Liver (tissue), 9 donors: ENCODE data around the gene CDH6. TPM values are rescaled to one million over a fixed set of nuclear protein-coding genes. Genes with fewer than 3 reads are reported as not detected.

Source experiments
- DNase-seq: peaks from one replicate; pipeline ENCODE4 v3.0.0-alpha.2; 2017; ENCODE audit warnings: low spot score
- H3K27ac ChIP-seq, 2 donors: one replicate each; pipeline ENCODE4 v1.7.0; 2013; ENCODE audit warnings: inconsistent platforms in 2 of 2, low read length in 2 of 2, control low read depth in 1 of 2, low read depth in 1 of 2, mild to moderate bottlenecking in 1 of 2
- H3K27me3 ChIP-seq, 4 donors: one replicate each; pipeline versions ENCODE4 v1.6.1 to v1.7.0; 2013; ENCODE audit warnings: low read length in 3 of 4, inconsistent platforms in 1 of 4, mild to moderate bottlenecking in 1 of 4, moderate library complexity in 1 of 4; ENCODE audit not compliant: control insufficient read depth in 4 of 4, insufficient read depth in 4 of 4
- H3K36me3 ChIP-seq, 4 donors: one replicate each; pipeline versions ENCODE4 v1.6.1 to v1.7.0; 2013; ENCODE audit warnings: low read length in 3 of 4, mild to moderate bottlenecking in 3 of 4, low read depth in 1 of 4, moderate library complexity in 1 of 4; ENCODE audit not compliant: control insufficient read depth in 4 of 4, insufficient read depth in 3 of 4
- H3K4me1 ChIP-seq, 4 donors: one replicate each; pipeline versions ENCODE4 v1.6.1 to v1.7.0; 2013; ENCODE audit warnings: low read length in 3 of 4, mild to moderate bottlenecking in 3 of 4, moderate library complexity in 1 of 4; ENCODE audit not compliant: control insufficient read depth in 4 of 4, insufficient read depth in 4 of 4
- H3K4me3 ChIP-seq, 3 donors: one replicate each; pipeline versions ENCODE4 v1.6.1 to v1.7.0; 2013; ENCODE audit warnings: low read length in 3 of 3, control low read depth in 1 of 3, low read depth in 1 of 3, mild to moderate bottlenecking in 1 of 3
- H3K9ac ChIP-seq, 2 donors: one replicate each; pipeline ENCODE4 v1.7.0; 2013; ENCODE audit warnings: low read length in 2 of 2, mild to moderate bottlenecking in 2 of 2, moderate library complexity in 2 of 2, control low read depth in 1 of 2, low read depth in 1 of 2
- H3K9me3 ChIP-seq, 4 donors: one replicate each; pipeline versions ENCODE4 v1.6.1 to v1.7.0; 2013; ENCODE audit warnings: low read length in 3 of 4; ENCODE audit not compliant: control insufficient read depth in 4 of 4
- ATF3 ChIP-seq: IDR thresholded peaks from 2 replicates; pipeline ENCODE4 v1.6.1; 2016; ENCODE audit warnings: antibody characterized with exemption
- CTCF ChIP-seq: fragments of 150-350 bp; IDR thresholded peaks from 2 replicates; pipeline ENCODE4 v1.5.1; 2017; ENCODE audit warnings: improper control_type of control experiment, low read depth, low read length; ENCODE audit not compliant: missing input control
- EGR1 ChIP-seq, 2 donors: IDR thresholded peaks; 2 replicates each; pipeline ENCODE4 v1.6.1; 2016 to 2018; ENCODE audit warnings: antibody characterized with exemption in 2 of 2, low read depth in 2 of 2
- FOXA1 ChIP-seq: IDR thresholded peaks from 2 replicates; pipeline ENCODE4 v1.6.1; 2016; ENCODE audit warnings: antibody characterized with exemption
- FOXA2 ChIP-seq: IDR thresholded peaks from 2 replicates; pipeline ENCODE4 v1.6.1; 2016; ENCODE audit warnings: antibody characterized with exemption
- GABPA ChIP-seq, 2 donors: IDR thresholded peaks in 1 of 2; conservative IDR thresholded peaks in 1 of 2; 2 replicates each; pipeline ENCODE4 v1.6.1; 2016; ENCODE audit warnings: antibody characterized with exemption in 2 of 2, mild to moderate bottlenecking in 1 of 2, moderate library complexity in 1 of 2
- HNF4A ChIP-seq, 2 donors: conservative IDR thresholded peaks; 2 replicates each; pipeline ENCODE4 v1.6.1; 2016; ENCODE audit warnings: antibody characterized with exemption in 2 of 2, mild to moderate bottlenecking in 2 of 2
- HNF4G ChIP-seq: IDR thresholded peaks from 2 replicates; pipeline ENCODE4 v1.6.1; 2016; ENCODE audit warnings: antibody characterized with exemption
- JUND ChIP-seq, 2 donors: IDR thresholded peaks; 2 replicates each; pipeline ENCODE4 v1.6.1; 2016; ENCODE audit warnings: antibody characterized with exemption in 2 of 2
- MAX ChIP-seq: IDR thresholded peaks from 2 replicates; pipeline ENCODE4 v1.6.1; 2016; ENCODE audit warnings: antibody characterized with exemption
- NR2F2 ChIP-seq: IDR thresholded peaks from 2 replicates; pipeline ENCODE4 v1.6.1; 2016; ENCODE audit warnings: antibody characterized with exemption
- RAD21 ChIP-seq, 2 donors: IDR thresholded peaks; 2 replicates each; pipeline ENCODE4 v1.6.1; 2016; ENCODE audit warnings: antibody characterized with exemption in 2 of 2, mild to moderate bottlenecking in 2 of 2
- REST ChIP-seq: IDR thresholded peaks from 2 replicates; pipeline ENCODE4 v1.6.1; 2016; ENCODE audit warnings: antibody characterized with exemption, mild to moderate bottlenecking
- RXRA ChIP-seq, 2 donors: IDR thresholded peaks; 2 replicates each; pipeline ENCODE4 v1.6.1; 2017 to 2018; ENCODE audit warnings: antibody characterized with exemption in 2 of 2, mild to moderate bottlenecking in 1 of 2
- SP1 ChIP-seq: IDR thresholded peaks from 2 replicates; pipeline ENCODE4 v1.6.1; 2018; ENCODE audit warnings: antibody characterized with exemption, mild to moderate bottlenecking
- TAF1 ChIP-seq: conservative IDR thresholded peaks from 2 replicates; pipeline ENCODE4 v1.6.1; 2016; ENCODE audit warnings: antibody characterized with exemption, mild to moderate bottlenecking
- YY1 ChIP-seq: IDR thresholded peaks from 2 replicates; pipeline ENCODE4 v1.6.1; 2016; ENCODE audit warnings: antibody characterized with exemption, mild to moderate bottlenecking
- ZBTB33 ChIP-seq: IDR thresholded peaks from 2 replicates; pipeline ENCODE4 v1.6.1; 2016; ENCODE audit warnings: antibody characterized with exemption
- WGBS: extraction: QIAGEN DNeasy Blood & Tissue Kit; methylation state at CpG from one replicate; pipeline ENCODE4 v1.1.7; 2013; 5-methylcytosine and 5-hydroxymethylcytosine counted together
- polyA plus RNA-seq, 2 donors: library from polyadenylated mRNA; stranded (reverse) in 1 of 2; unstranded in 1 of 2; fragments of 200-250 nt in 1 of 2; fragments of >200 nt in 1 of 2; fragmentation: Nextera tagmentation in 1 of 2; extraction: Ambion mirVana in 1 of 2; gene quantifications; one replicate each; pipeline versions ENCODE4 v1.2.1 to v1.2.3, GENCODE V29; 2013 to 2015
- total RNA-seq, 2 donors: library from RNA; depleted of rRNA; stranded (reverse); fragments of >200 nt; gene quantifications; one replicate each; pipeline ENCODE4 v1.2.3, GENCODE V29; 2014
- donor health status: healthy.
- donor health status: healthy.
- donor health status: healthy.
- donor health status: healthy.
- donor health status: healthy.

The CDH6 gene
- total and polyA plus RNA-seq, 4 donors, result 0.18 to 3.7 (median 0.84) TPM

GRCh38 chr5:31303688-31304087 lies 110.2 kb downstream of the CDH6 start:
- 85% methylated on average over 5 of the region's 5 CpGs for WGBS
- TF ChIP-seq JUND (IDR thresholded peaks at IDR 0.05), result no peak
- TF ChIP-seq NR2F2, result no peak
- no peak for TF ChIP-seq GABPA (IDR thresholded peaks at IDR 0.05 in 1 of 2, conservative IDR thresholded peaks at IDR 0.05 in 1 of 2)
- no peak for TF ChIP-seq ATF3
- no peak for TF ChIP-seq RAD21 (IDR thresholded peaks at IDR 0.05)
- TF ChIP-seq RXRA (IDR thresholded peaks at IDR 0.05), result no peak
- TF ChIP-seq HNF4G, result no peak
- TF ChIP-seq YY1, result no peak
- TF ChIP-seq MAX, result no peak
- no peak for TF ChIP-seq REST
- no peak for TF ChIP-seq ZBTB33
- no peak for TF ChIP-seq TAF1
- no peak for TF ChIP-seq SP1
- TF ChIP-seq FOXA2, result no peak
- TF ChIP-seq CTCF, result no peak
- no peak for TF ChIP-seq HNF4A (conservative IDR thresholded peaks at IDR 0.05)
- no peak for TF ChIP-seq EGR1 (IDR thresholded peaks at IDR 0.05; ENCODE audit: low read depth in 2 of 2)
- TF ChIP-seq FOXA1, result no peak
- Histone ChIP-seq H3K27ac (no peak overlapping the region), H3K27me3 (no peaks in the 10 kb centered on the region), H3K9ac (no peak overlapping the region), H3K9me3 (peaks cover 0 to 5% (median 0%) of the 10 kb centered on the region in 4 donors), H3K4me3 (no peak overlapping the region), H3K4me1 (no peaks in the 10 kb centered on the region), H3K36me3 (no peaks in the 10 kb centered on the region)
- DNase-seq, result no peak
